Stimulated activated CD4-positive, alpha-beta T cell treated with anti-CD3 and anti-CD28 coated beads, Interleukin-2, amount 100 ng/mL, for 24 hours (primary cell): ENCODE measurements around the gene MID1IP1.

Source experiments
- DNase-seq, 2 donors: peaks; one replicate each; pipeline ENCODE4 v3.0.0-alpha.2; 2020

MID1IP1 gene

GRCh38 chrX:38816155-38816554 is 14.9 kb downstream of the MID1IP1 start:
- no peak for DNase-seq

GRCh38 chrX:38817004-38817703 is 15.9 kb downstream of the MID1IP1 start:
- no peak for DNase-seq

- DNase-seq = no peak
Measured at GRCh38 chrX:38819163-38819562, 17.9 kb downstream of the MID1IP1 start.

- DNase-seq = no peak
Measured at GRCh38 chrX:38819709-38820108, 18.4 kb downstream of the MID1IP1 start.

- no peak for DNase-seq
Measured at GRCh38 chrX:38820751-38821150, 19.5 kb downstream of the MID1IP1 start.

- DNase-seq = no peak
Measured at GRCh38 chrX:38824176-38824575, 22.9 kb downstream of the MID1IP1 start.

- no peak for DNase-seq
Measured at GRCh38 chrX:38831949-38832348, 30.7 kb downstream of the MID1IP1 start.

GRCh38 chrX:38837389-38837788 is 36.1 kb downstream of the MID1IP1 start:
- DNase-seq = no peak

- no peak for DNase-seq
Measured at GRCh38 chrX:38839277-38839676, 38.0 kb downstream of the MID1IP1 start.

- no peak for DNase-seq
Measured at GRCh38 chrX:38839944-38840343, 38.7 kb downstream of the MID1IP1 start.

GRCh38 chrX:38841750-38842149 is 40.5 kb downstream of the MID1IP1 start:
- no peak for DNase-seq

GRCh38 chrX:38845426-38845825 is 44.2 kb downstream of the MID1IP1 start:
- no peak for DNase-seq

GRCh38 chrX:38847206-38847902 is 46.1 kb downstream of the MID1IP1 start:
- DNase-seq = no peak

GRCh38 chrX:38847903-38848230 is 46.6 kb downstream of the MID1IP1 start:
- DNase-seq = no peak

- DNase-seq = no peak
Measured at GRCh38 chrX:38848671-38849455, 47.6 kb downstream of the MID1IP1 start.

- DNase-seq = no peak
Measured at GRCh38 chrX:38850807-38851544, 49.7 kb downstream of the MID1IP1 start.

GRCh38 chrX:38854305-38854704 is 53.0 kb downstream of the MID1IP1 start:
- no peak for DNase-seq
